Dermis blood vessel endothelial cell (primary cell): ENCODE measurements around the gene ZNF543. TPM values are rescaled to one million over a fixed set of nuclear protein-coding genes. Genes with fewer than 3 reads are reported as not detected.

Experiments
- total RNA-seq: library from RNA; depleted of rRNA; stranded (reverse); fragments of >200 nt; gene quantifications from 2 replicates; pipeline ENCODE4 v1.2.3, GENCODE V29; 2014

ZNF543 gene
- total RNA-seq, 1 donor from 2014 or later: 15.1 TPM

Other genes starting within 250 kb of the ZNF543 start
- gene USP29, start 200.5 kb upstream of the ZNF543 start, total RNA-seq: not detected in 2 replicates
- not detected in 2 replicates for gene ZIM3, start 175.3 kb upstream of the ZNF543 start, total RNA-seq
- gene DUXA, start 153.0 kb upstream of the ZNF543 start, total RNA-seq: not detected in 2 replicates
- 48.5 and 65.0 TPM in 2 replicates for gene ZNF264, start 129.0 kb upstream of the ZNF543 start, total RNA-seq
- 0.17 and 0.84 TPM in 2 replicates for gene AURKC, start 89.4 kb upstream of the ZNF543 start, total RNA-seq
- gene ZNF805, start 79.8 kb upstream of the ZNF543 start, total RNA-seq: 26.9 and 39.7 TPM in 2 replicates
- 63.3 and 88.0 TPM in 2 replicates for gene ZNF460, start 40.0 kb upstream of the ZNF543 start, total RNA-seq
- gene ZNF304, start 30.8 kb downstream of the ZNF543 start, total RNA-seq: 10.5 and 11.1 TPM in 2 replicates
- 8.8 and 11.6 TPM in 2 replicates for gene TRAPPC2B, start 43.1 kb downstream of the ZNF543 start, total RNA-seq
- 1.9 and 3.6 TPM in 2 replicates for gene ZNF547, start 43.1 kb downstream of the ZNF543 start, total RNA-seq
- gene ZNF548, start 69.4 kb downstream of the ZNF543 start, total RNA-seq: 13.3 and 16.0 TPM in 2 replicates
- 10.9 and 11.4 TPM in 2 replicates for gene ZNF17, start 90.7 kb downstream of the ZNF543 start, total RNA-seq
- gene ZNF749, start 114.9 kb downstream of the ZNF543 start, total RNA-seq: 10.7 and 12.6 TPM in 2 replicates
- gene VN1R1, start 136.7 kb downstream of the ZNF543 start, total RNA-seq: 0.28 and 0.34 TPM in 2 replicates
- gene ZNF772, start 157.1 kb downstream of the ZNF543 start, total RNA-seq: 19.3 and 22.3 TPM in 2 replicates
- gene ZNF419, start 167.3 kb downstream of the ZNF543 start, total RNA-seq: 7.8 and 12.6 TPM in 2 replicates
- 15.3 and 17.5 TPM in 2 replicates for gene ZNF773, start 179.5 kb downstream of the ZNF543 start, total RNA-seq
- gene ZNF549, start 206.9 kb downstream of the ZNF543 start, total RNA-seq: 4.8 and 5.8 TPM in 2 replicates
- 6.4 and 8.0 TPM in 2 replicates for gene ZNF550, start 239.4 kb downstream of the ZNF543 start, total RNA-seq